K562 (cell line): ENCODE data around the gene IL24. TPM values are rescaled to one million over a fixed set of nuclear protein-coding genes. Genes with fewer than 3 reads are reported as not detected.

Experiments
- ATAC-seq: fragments of 200-7000 bp; cut with Tn5 transposase; 3 replicates; pipeline ENCODE4 v1.9.1; 2020; ENCODE audit warnings: moderate library complexity
- BruUV-seq: library from RNA; stranded (reverse); fragments of 400-500 nt; replicated peaks from 2 replicates; lab custom pipeline; 2021; lab: Mats Ljungman, UMichigan
- CTCF ChIA-PET: fragments of 300-600 bp; formaldehyde crosslinking; extraction: SDS; loops from one replicate; lab custom pipeline; 2021; ENCODE audit warnings: low intra/inter-chr PET ratio; lab: Yijun Ruan, JAX
- POLR2A ChIA-PET: fragments of 300-600, 350-650 bp; sonication (Branson Sonifier 250); formaldehyde crosslinking; extraction: SDS; loops from one replicate; lab custom pipeline; 2021; ENCODE audit warnings: antibody characterized with exemption, inconsistent platforms; lab: Yijun Ruan, JAX
- DNase-seq, 4 experiments: peaks; one replicate each; pipeline versions ENCODE4 v3.0.0 to v3.0.0-alpha.2; 2011 to 2018; ENCODE audit warnings: low spot score in 3 of 4, mixed read lengths in 3 of 4; ENCODE audit errors: extremely low read depth in 1 of 4
- FAIRE-seq: peaks from 2 replicates; lab custom pipeline; 2011; peaks lifted over from hg19 to GRCh38; lab: Jason Lieb, UNC
- H2AFZ ChIP-seq: 2 replicates; pipeline ENCODE4 v1.6.0; 2011; ENCODE audit warnings: low read depth, low read length, control low read depth, inconsistent platforms
- H3K27ac ChIP-seq: fragments of 200-600 bp; 3 replicates; pipeline ENCODE4 v1.8.0; 2011; ENCODE audit warnings: low read depth, mild to moderate bottlenecking, control low read depth, inconsistent platforms, low read length, moderate library complexity, mixed read lengths; ENCODE audit errors: extremely low read depth
- H3K27me3 ChIP-seq, 2 experiments: fragments of 300-600 bp in 1 of 2; 2 replicates in 1 of 2; 3 replicates in 1 of 2; pipeline versions ENCODE4 v1.6.0 to v1.8.0; 2011; ENCODE audit warnings: inconsistent platforms in 2 of 2, low read length in 2 of 2, mild to moderate bottlenecking in 1 of 2, mixed read lengths in 1 of 2, moderate library complexity in 1 of 2; ENCODE audit not compliant: control insufficient read depth in 2 of 2, insufficient read depth in 2 of 2
- H3K36me3 ChIP-seq: fragments of 300-600 bp; 3 replicates; pipeline ENCODE4 v1.8.0; 2011; ENCODE audit warnings: mild to moderate bottlenecking, low read length, inconsistent platforms; ENCODE audit not compliant: control insufficient read depth, insufficient read depth
- H3K4me1 ChIP-seq, 2 experiments: fragments of 200-600 bp in 1 of 2; replicated peaks in 1 of 2; 2 replicates in 1 of 2; 3 replicates in 1 of 2; pipeline versions ENCODE4 v1.5.1 to v1.8.0; 2011; ENCODE audit warnings: inconsistent platforms in 2 of 2, low read length in 2 of 2, mild to moderate bottlenecking in 1 of 2, mixed read lengths in 1 of 2, moderate library complexity in 1 of 2; ENCODE audit not compliant: control insufficient read depth in 2 of 2, insufficient read depth in 2 of 2
- H3K4me2 ChIP-seq: 2 replicates; pipeline ENCODE4 v1.6.1; 2011; ENCODE audit warnings: low read length, control low read depth, inconsistent platforms, mixed read lengths; ENCODE audit not compliant: insufficient read depth
- H3K4me3 ChIP-seq: fragments of 200-600 bp; sonication (generic), shearing (Covaris generic); 2 replicates; pipeline ENCODE4 v1.5.1; 2016; ENCODE audit warnings: control low read depth, inconsistent platforms
- H3K79me2 ChIP-seq: fragments of 200-600 bp; 3 replicates; pipeline ENCODE4 v1.8.0; 2011; ENCODE audit warnings: low read length, inconsistent platforms; ENCODE audit not compliant: control insufficient read depth, insufficient read depth
- H3K9ac ChIP-seq, 2 experiments: 2 replicates each; pipeline versions ENCODE4 v1.6.0 to v1.6.1; 2011; ENCODE audit warnings: low read depth in 2 of 2, low read length in 2 of 2, control low read depth in 1 of 2, inconsistent platforms in 1 of 2, mild to moderate bottlenecking in 1 of 2, mixed read lengths in 1 of 2; ENCODE audit not compliant: insufficient read depth in 1 of 2
- H3K9me1 ChIP-seq: one replicate; pipeline ENCODE4 v1.6.0; 2011; ENCODE audit warnings: inconsistent platforms, mild to moderate bottlenecking, low read length, moderate library complexity; ENCODE audit not compliant: control insufficient read depth, insufficient read depth
- H3K9me3 ChIP-seq: replicated peaks from 2 replicates; pipeline ENCODE4 v1.5.1; 2011; ENCODE audit warnings: low read depth, low read length, inconsistent platforms; ENCODE audit not compliant: control insufficient read depth, insufficient read depth
- H4K20me1 ChIP-seq: replicated peaks from 2 replicates; pipeline ENCODE4 v1.6.1; 2011; ENCODE audit warnings: low read length, inconsistent platforms, mixed read lengths; ENCODE audit not compliant: control insufficient read depth, insufficient read depth
- CHD7 ChIP-seq: fragments of 200-600 bp; sonication (generic); IDR thresholded peaks from one replicate; pipeline ENCODE4 v1.6.1; 2012; ENCODE audit warnings: mild to moderate bottlenecking, low read depth, low read length, inconsistent platforms
- CTCFL ChIP-seq: IDR thresholded peaks from 2 replicates; pipeline ENCODE4 v1.6.1; 2011; ENCODE audit warnings: borderline replicate concordance, low read depth, mild to moderate bottlenecking, moderate library complexity, low read length; ENCODE audit not compliant: insufficient read depth, poor library complexity, severe bottlenecking
- DACH1 ChIP-seq: fragments of 450-650 bp; IDR thresholded peaks from 2 replicates; pipeline ENCODE4 v1.6.1; 2018; ENCODE audit not compliant: partially characterized antibody
- MAFK ChIP-seq: IDR thresholded peaks from 2 replicates; pipeline ENCODE4 v1.6.1; 2011; ENCODE audit warnings: low read length, improper control_type of control experiment
- YY1 ChIP-seq, 3 experiments: IDR thresholded peaks; 2 replicates each; pipeline ENCODE4 v1.6.1; 2011; ENCODE audit warnings: low read length in 2 of 3, mild to moderate bottlenecking in 2 of 3, moderate library complexity in 2 of 3, borderline replicate concordance in 1 of 3, control low read depth in 1 of 3, low read depth in 1 of 3; ENCODE audit not compliant: insufficient read depth in 3 of 3, insufficient replicate concordance in 2 of 3, control insufficient read depth in 1 of 3, insufficient read length in 1 of 3; ENCODE audit errors: extremely low read depth in 1 of 3
- ZNF76 ChIP-seq: fragments of 250-450 bp; sonication (Bioruptor Pico); IDR thresholded peaks from 2 replicates; pipeline ENCODE4 v1.4.0; 2020; ENCODE audit warnings: mild to moderate bottlenecking, moderate library complexity, borderline replicate concordance
- WGBS: fragments of 100-300 bp; shearing (Covaris generic); methylation state at CpG from one replicate; pipeline ENCODE4 v1.1.6; 2016; ENCODE audit warnings: low coverage, mixed read lengths; ENCODE audit not compliant: insufficient coverage; ENCODE audit errors: missing lambda C conversion rate; 5-methylcytosine and 5-hydroxymethylcytosine counted together
- in situ Hi-C: fragments of 300-500 bp; cut with MboI; formaldehyde crosslinking; loops from 4 replicates; pipeline ENCODE4 v1.15.0; 2018; ENCODE audit warnings: inconsistent platforms, mixed read lengths
- intact Hi-C: fragments of 100-400 bp; cut with micrococcal nuclease; formaldehyde crosslinking; loops from 2 replicates; pipeline ENCODE4 v1.14.2; 2022
- polyA plus RNA-seq, 8 experiments: library from polyadenylated mRNA; depleted of rRNA in 4 of 8; stranded (reverse) in 5 of 8; unstranded in 3 of 8; fragments of >200 nt; fragmentation: Nextera tagmentation in 2 of 8; fragmentation: Illumina TruSeq in 1 of 8; extraction: Ambion mirVana in 2 of 8; extraction: Trizol in 1 of 8; gene quantifications; 2 replicates each; pipeline versions ENCODE4 v1.2.1 to v1.2.3, GENCODE V29; 2011 to 2014; ENCODE audit warnings: inconsistent platforms in 1 of 8, missing spikeins in 1 of 8
- total RNA-seq, 7 experiments: library from RNA; depleted of rRNA in 6 of 7; stranded (reverse); fragments of >200 nt in 6 of 7; fragmentation: Illumina TruSeq in 2 of 7; extraction: Trizol in 2 of 7; gene quantifications; 2 replicates each; pipeline versions ENCODE4 v1.2.1 to v1.2.3, GENCODE V29; 2011 to 2021; ENCODE audit warnings: low replicate concordance in 1 of 7

Gene IL24
- total and polyA plus RNA-seq, 9 of the 15 experiments (the other 6 are each of a cell fraction or from before 2014, with no cell fraction given): 0.04 to 0.19 TPM; not detected in 7

DNA sequence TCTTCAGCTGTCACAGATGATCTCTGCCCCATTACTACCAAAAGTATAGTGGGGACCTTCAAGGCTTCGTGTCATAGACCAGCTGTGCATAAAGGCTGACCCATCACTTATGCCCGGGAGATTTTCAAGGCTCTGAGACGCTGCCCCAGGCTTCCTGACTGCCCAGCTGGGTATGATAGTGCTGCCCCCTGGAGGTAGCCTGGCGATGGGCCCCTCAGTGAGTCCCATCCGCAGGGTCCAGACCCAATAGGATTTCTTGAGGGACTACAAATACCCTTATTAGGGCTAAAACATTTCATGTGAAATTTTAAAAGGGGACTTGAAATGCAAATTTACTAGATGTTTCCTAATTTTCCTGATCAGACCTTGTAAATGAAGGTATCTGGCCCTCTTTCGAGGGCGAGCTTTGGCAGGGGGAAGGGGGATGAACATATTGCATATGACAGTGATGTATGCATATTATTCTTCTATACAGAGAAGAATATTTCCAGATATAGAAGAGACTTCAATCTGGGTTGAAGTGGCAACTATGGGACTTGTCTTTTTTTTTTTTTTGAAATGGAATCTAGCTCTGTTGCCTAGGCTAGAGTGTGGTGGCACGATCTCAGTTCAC is 36.2 kb downstream of the IL24 start:
- BruUV-seq: no TSS peak
- POLR2A ChIA-PET: interaction anchor here (0.5 to 1.2 kb wide), 4 partner anchors 8 to 451 kb away, joined by 3 to 4 read pairs (median 4); no protein-coding TSS in a partner anchor
- no peak overlapping the region for H3K9ac ChIP-seq
- no peak overlapping the region for H2AFZ ChIP-seq
- H3K4me3 ChIP-seq: no peak overlapping the region
- H3K79me2 ChIP-seq: no peaks in the 10 kb centered on the region
- intact Hi-C loops: loop anchor here (5.0 kb wide), 1 partner anchor 474 kb away; no protein-coding TSS in a partner anchor
- H3K36me3 ChIP-seq: no peaks in the 10 kb centered on the region
- 46% methylated on average over 8 of the region's 8 CpGs for WGBS
- H3K4me2 ChIP-seq: no peak overlapping the region
- peak; percentile 57 for FAIRE-seq
- DNase-seq: peak; percentile 71 to 83 (median 80)
- H3K9me1 ChIP-seq: no peaks in the 10 kb centered on the region
- CTCF ChIA-PET: interaction anchor here (0.6 to 7.6 kb wide), 4 partner anchors 21 to 633 kb away, joined by 3 to 83 read pairs (median 20); no protein-coding TSS in a partner anchor
- H4K20me1 ChIP-seq: no peaks in the 10 kb centered on the region
- H3K27ac ChIP-seq: no peak overlapping the region
- ATAC-seq: peak; percentile 70
- H3K4me1 ChIP-seq: peaks cover 9% of the 10 kb centered on the region in 2 experiments; a peak in 4 of 5 replicates
- H3K9me3 ChIP-seq: no peaks in the 10 kb centered on the region
- in situ Hi-C loops: loop anchor here (10.0 kb wide), 1 partner anchor 141 kb away; no protein-coding TSS in a partner anchor
- no peaks in the 10 kb centered on the region for H3K27me3 ChIP-seq
- TF ChIP-seq ZNF76 (CRISPR knock-in tag) (no peak), CHD7 (no peak), CTCFL (peak; percentile 85), DACH1 (peak; percentile 19), YY1 (IDR thresholded peaks at IDR 0.05; ENCODE audit: borderline replicate concordance in 1 of 3, control insufficient read depth in 1 of 3, extremely low read depth in 1 of 3, insufficient read depth in 3 of 3, insufficient read length in 1 of 3, insufficient replicate concordance in 2 of 3, low read depth in 1 of 3, low read length in 2 of 3) (peak in 1 of 3 experiments; percentile 16), MAFK (0 out of 2 replicates have a peak, but pooled peaks have one; percentile 7)
